ENCODE measurements around the gene JMJD6.
"Not testable (repeated sequence)": the region's sequence is repeated elsewhere in the genome, so short reads cannot be mapped to it uniquely, and the experiment has no call there.

JMJD6 gene

DNA sequence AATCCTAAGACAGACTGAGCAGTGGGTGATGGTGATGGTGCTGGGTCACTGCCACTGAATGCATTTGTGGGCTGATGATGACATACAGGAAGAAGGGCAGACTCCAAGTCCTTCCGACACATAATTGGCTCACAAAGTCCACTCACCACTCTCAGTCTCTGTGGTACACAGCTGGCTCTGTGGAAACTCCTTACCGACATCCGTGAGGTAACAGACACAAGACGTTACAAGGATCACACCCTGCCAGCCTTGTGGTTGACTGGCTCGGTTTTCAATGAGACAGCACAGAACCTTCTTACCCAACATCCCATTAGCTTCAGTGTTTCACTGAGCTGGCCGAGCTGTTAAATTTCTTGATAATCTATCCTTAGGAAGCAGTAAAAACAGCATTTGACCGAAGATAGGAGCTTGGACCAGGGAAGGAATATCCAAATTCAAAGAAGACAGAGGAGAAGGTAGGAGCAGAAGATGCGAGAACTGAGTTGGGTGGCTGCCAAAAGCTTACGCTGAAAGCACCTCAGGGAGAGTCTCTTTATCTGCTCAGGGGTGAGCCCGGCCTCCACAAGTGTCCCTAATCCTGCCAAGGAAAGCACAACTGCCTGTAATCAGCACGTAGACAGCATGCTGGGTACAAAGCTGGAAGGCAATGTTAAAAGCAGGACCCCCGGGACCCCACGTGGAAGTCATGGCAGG, 10.1 kb downstream of the JMJD6 start:
- DNase-seq (ENCODE audit: low spot score), result no peak

DNA sequence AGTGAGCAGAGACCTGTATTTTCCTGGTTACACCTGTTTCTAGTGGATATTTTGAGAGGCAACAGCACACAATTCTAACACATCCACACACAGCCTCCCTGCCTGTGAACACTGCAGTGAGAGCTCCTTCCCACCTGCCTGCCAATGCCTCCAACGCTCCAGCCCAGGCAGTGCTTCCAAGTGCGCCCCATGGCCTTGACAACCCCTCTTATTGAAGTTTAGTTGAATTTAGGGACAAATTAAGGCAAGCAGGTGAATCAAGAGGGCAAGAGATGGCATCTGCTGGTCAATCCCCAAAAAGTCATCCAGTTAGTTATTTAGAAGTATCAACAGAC, 10.9 kb downstream of the JMJD6 start:
- DNase-seq (ENCODE audit: low spot score), result no peak

- DNase-seq (ENCODE audit: low spot score), result no peak
Observed at GRCh38 chr17:76714822-76715495, 11.4 kb downstream of the JMJD6 start.

DNA sequence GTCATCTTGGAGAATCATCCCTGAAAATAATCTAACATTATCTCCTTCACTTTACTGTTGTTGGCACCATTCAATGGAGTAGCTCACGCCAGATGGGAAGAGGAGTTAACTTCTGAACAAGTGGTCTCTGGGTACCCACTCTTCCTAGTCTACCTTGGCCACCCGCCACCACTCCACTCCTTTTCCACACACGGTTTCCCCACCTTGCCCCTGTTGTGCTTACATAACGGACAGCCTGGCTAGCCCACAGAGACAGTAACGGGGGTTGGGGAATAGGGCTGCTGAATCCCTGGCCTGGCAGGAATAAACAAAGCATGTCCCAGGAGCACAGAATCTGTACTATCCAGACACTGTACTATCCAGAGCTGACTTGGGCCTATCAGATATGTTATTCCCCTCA, 12.1 kb downstream of the JMJD6 start:
- DNase-seq (ENCODE audit: low spot score), result no peak

- DNase-seq (ENCODE audit: low spot score), result no peak
Observed at GRCh38 chr17:76713765-76714164, 12.6 kb downstream of the JMJD6 start.

- DNase-seq (ENCODE audit: low spot score), result not testable (repeated sequence)
Observed at GRCh38 chr17:76712321-76712720, 14.1 kb downstream of the JMJD6 start.

- peak; percentile 70 for DNase-seq (ENCODE audit: low spot score)
Observed at GRCh38 chr17:76710863-76711611, 15.4 kb downstream of the JMJD6 start, which contains the start of gene MXRA7. MXRA7 (minus strand) TSS chr17:76710965; CDS start chr17:76710946, 19 bp downstream.

GRCh38 chr17:76709951-76710862, 16.2 kb downstream of the JMJD6 start:
- DNase-seq (ENCODE audit: low spot score), result not testable (repeated sequence)

DNA sequence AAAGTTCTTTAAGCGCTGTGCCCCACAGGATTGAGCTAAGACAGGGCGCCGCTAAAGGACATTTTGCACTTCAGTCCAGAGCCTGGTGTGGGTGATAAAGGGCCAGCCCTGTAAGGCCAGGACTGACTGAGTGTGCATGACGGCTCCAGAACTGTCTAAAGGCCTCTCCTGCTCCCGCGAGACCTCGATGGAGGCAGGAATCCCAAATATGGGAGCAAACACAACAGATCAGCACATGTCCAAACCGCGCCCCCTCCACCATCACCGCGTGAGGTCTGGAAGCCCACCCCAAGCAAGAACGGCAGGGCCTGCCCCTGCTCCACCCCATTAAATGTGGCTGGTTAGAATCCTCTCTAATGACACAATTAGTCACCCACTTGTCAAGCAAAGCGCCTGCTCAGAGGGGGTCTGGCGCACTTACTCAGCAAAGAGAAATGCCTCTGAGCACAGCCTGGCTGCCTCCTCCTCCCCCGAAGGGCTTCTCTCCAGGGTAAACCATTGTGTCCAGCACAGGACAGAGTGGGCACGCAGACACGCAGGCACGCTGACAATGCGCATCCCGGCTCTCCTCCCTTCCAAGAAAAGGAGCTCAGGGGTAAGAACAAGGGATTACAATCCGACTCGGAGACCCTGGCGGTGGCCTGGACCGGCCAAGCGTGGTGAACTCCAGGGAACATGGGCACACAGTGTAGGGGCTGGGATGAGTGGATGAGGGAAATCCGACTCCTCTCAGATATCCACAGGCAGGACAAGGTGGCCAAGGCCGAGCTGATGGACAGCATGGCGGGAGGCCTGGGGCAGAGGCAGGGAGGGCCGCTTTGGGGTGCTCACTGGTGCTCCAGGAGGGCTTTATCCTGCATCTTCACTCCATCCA, 17.1 kb downstream of the JMJD6 start:
- DNase-seq (ENCODE audit: low spot score), result peak; percentile 70

DNA sequence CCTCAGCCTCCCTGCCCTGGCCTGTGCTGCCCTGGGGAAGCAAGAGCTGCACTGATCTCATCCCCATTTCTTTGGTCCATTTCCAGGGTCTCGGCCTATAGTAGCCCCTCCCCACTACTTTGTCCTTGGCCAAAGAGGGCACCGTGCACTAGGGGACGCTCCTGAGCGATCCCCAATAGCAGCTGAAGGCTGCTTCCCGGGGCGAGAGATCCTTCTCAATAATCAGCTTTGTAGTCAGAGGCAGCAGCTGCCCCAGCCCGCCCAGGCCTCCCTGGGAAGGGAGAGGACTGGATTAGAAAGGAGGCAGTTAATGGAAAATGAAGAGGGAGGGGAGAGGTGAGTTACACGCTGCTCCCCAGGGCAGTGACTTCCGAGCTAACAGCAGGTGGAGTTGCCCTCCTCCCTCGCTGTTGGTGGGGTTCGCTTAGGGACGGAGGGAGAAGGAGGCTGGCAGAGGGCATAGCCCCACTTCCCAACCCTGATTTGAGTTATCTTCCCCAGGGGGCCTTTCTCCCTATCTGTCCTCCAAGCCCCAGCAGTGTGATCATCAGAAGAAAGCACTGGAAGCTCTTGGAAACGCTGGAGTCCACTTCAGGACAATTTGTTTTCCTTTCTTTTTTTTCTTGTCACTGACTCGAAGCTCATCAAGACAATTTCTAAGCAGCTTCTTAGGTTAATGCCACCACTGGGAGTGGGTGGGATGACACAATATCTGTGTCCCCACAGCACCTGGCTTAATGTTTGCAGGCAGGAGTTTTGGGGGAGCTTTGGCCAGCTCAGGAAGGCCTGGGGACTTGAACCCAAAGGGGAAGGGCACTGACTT, 18.2 kb downstream of the JMJD6 start:
- peak; percentile 80 for DNase-seq (ENCODE audit: low spot score)

- no peak for DNase-seq (ENCODE audit: low spot score)
Observed at GRCh38 chr17:76706817-76707216, 19.6 kb downstream of the JMJD6 start.

DNA sequence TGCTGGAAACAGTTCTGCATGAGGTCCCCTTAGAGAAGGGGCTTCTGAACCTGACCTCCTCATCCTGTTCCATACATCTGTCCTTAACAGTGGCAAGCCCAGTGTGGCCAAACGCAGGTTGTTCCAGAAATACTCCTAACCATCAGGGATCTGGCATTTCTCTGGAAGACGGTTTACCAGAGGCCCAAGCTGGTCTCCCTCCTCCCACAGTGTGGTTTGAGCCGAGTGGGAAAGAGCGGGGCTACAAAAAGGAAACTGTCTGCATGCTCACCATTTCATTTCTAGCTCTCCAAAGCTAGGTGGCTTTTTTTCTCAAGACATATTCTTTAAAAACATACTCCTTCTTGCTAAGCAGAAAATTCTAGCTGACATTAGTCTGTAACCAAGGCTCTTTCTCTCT, 21.6 kb downstream of the JMJD6 start:
- DNase-seq (ENCODE audit: low spot score), result no peak

- no peak for DNase-seq (ENCODE audit: low spot score)
Observed at GRCh38 chr17:76702941-76703637, 23.3 kb downstream of the JMJD6 start.

DNA sequence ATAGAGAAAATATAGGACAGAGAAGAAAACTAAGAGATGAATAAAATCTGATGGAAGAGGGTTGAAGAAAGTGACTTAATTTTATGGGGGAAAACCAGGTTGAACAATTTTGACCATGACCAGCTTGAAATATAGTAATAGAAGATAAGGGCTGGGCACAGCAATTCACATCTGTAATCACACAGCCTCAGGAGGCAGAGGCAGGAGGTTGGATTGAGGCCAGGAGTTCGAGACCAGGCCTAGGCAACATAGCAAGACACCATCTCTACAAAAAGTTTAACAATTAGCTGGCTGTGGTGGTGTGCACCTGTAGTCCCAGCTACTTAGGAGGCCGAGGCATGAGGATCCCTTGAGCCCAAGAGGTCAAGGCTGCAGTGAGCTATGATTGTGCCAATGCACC, 24.3 kb downstream of the JMJD6 start:
- no peak for DNase-seq (ENCODE audit: low spot score)

DNA sequence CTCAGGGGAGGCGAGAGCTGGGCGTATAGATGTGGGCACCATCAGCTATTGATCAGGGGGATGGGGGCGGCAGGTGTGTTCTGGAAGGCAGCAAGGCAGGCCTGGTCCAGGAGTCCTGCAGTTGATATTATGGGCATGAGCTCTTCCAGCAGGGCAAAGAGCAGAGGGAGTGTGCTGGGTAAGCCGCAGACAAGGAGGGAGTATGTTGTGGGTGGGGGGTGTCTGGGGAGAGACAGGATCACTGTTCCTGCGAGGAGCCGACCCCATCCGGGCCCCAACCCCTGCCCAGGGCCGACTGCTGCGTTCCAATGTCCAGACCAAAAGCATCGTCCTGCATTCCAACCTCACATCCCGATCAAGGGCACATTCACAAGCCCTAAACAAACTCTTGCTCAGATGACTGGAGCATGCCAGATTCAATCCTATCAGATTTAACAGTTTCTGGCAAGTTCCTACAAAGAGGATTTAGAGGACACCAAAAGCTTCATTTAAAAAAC, 24.9 kb downstream of the JMJD6 start:
- no peak for DNase-seq (ENCODE audit: low spot score)

GRCh38 chr17:76700617-76701470, 25.6 kb downstream of the JMJD6 start:
- no peak for DNase-seq (ENCODE audit: low spot score)

DNA sequence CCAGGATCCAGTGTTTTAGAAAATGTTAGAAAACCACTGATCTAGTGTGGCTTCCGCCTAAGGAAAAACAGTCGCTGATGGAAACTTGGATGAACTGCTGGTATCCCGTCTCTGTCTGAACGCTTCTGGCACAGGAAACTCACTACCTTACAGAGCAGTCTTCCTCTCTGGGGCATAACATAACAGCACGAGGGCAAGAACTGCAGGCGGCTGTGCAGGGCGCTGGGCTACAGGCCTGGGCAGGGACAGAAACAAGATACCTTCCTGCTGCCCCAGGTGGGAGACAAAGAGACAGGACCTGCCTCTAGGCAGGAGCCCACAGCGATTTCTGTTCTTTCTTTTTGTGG, 26.2 kb downstream of the JMJD6 start:
- no peak for DNase-seq (ENCODE audit: low spot score)

DNA sequence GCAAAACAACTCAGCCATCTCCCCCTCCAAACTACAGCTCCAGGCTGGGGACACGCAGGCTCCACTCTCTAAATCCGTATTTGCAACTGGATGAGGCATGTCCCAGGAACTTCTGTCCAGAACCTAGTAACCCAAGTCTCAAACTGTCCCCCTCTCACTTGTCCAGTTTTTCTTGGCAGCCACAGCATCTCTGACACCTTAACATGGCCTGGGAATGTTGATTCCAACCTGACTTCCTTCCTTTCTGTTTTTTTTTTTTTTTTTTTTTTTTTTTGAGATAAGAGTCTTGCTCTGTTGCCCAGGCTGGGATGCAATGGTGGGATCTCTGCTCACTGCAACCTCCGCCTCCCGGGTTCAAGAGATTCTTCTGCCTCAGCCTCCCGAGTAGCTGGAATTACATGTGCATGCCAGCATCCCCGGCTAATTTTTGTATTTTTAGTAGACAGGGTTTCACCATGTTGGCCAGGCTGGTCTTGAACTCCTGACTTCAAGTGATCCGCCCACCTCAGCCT, 27.9 kb downstream of the JMJD6 start:
- not testable (repeated sequence) for DNase-seq (ENCODE audit: low spot score)
